NCI-H2227 (cell line): ENCODE results near the gene KCNIP4.

Source experiments
- DNase-seq: peaks from one replicate; lab custom pipeline; 2025; ENCODE audit not compliant: unreplicated experiment; lab: John Stamatoyannopoulos, UW

Gene KCNIP4

GRCh38 chr4:21002286-21002685 is 946.3 kb downstream of the KCNIP4 start:
- DNase-seq, result no peak

DNA sequence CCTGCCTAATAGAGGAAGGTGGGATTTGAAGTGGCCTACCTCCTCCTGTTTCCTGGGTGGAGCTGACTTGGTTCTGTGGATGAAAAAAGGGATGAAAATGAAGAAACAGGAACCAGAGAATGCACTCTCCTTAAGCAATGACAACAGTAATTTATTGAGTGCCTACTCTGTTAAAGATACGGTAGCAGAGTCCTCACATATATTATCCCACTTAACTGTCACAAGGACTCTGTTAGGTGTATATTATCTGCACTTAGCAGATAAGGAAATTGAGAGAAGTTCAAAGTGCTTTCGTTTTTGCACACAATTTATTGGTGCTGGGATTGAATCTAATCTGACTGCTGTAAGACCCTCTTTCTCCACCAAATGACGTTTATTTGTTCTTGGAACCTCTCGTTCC is 947.1 kb downstream of the KCNIP4 start:
- DNase-seq, result peak; percentile 67

DNA sequence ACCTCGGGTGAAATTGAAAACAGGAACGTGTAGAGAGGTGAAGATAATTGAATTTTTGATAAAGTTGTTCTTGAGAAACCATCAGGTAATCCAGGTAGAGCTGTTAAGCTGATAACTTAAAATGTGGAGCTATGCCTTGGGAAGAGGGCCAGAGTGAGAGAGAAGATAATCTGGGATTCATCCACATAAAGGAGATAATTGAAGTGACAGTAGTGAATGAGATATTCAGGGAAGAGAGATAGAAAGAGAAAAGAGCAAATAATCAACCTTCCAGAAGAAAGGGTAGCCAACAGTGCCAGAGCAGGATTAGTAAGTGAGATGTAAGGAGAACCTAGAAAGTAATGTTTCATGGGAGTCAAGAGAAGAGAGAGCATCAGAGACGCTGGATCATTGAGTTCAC is 950.7 kb downstream of the KCNIP4 start:
- no peak for DNase-seq

GRCh38 chr4:20995610-20996009 is 953.0 kb downstream of the KCNIP4 start:
- no peak for DNase-seq

- peak; percentile 40 for DNase-seq
Measured at GRCh38 chr4:20995015-20995414, 953.6 kb downstream of the KCNIP4 start.

DNA sequence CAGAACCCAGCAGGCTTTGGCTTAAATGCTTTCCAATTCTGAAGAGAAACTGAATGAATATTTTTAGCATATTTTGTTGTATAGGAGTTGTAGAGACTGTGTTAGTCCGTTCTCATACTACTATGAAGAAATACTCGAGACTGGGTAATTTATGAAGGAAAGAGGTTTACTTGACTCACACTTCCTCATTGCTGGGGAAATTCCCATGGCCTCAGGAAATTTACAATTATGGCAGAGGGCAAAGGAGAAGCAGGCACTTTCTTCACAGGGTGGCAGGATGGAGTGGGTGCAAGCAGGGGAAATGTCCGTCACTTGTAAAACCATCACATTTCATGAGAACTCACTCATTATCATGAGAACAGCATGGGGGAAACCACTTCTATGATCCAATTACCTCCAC is 956.6 kb downstream of the KCNIP4 start:
- DNase-seq, result no peak

DNA sequence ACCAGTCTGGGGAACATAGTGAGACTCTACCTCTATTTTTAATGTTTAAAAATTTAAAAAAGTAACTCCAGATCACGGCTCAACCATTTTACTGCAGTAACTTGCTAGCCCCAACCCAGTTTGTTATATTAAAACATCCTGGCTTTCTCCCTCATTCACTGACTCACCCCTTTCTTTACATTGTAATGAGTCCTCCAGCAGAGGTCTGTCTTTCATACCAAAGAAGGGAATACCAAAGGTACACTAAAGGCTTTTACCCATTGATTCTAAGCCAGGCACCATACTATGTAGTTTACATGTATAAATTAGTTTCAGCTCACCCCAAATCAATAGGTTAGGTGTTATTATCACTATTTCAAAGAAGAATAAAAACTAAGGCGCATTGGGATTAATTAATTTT is 961.4 kb downstream of the KCNIP4 start:
- DNase-seq, result no peak

DNA sequence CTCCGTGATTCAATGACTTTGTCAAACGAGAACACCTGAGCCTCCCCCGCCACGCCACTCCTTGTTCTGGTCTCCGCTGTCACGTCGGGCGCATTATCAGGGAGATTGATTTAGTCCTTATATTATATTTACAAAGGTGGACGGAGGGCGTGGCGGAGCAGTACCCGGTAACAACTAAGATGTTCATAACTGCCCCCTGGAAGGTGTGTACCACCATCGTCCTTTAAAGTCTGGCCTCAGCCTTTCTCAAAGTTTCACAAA is 964.1 kb downstream of the KCNIP4 start:
- DNase-seq, result no peak

DNA sequence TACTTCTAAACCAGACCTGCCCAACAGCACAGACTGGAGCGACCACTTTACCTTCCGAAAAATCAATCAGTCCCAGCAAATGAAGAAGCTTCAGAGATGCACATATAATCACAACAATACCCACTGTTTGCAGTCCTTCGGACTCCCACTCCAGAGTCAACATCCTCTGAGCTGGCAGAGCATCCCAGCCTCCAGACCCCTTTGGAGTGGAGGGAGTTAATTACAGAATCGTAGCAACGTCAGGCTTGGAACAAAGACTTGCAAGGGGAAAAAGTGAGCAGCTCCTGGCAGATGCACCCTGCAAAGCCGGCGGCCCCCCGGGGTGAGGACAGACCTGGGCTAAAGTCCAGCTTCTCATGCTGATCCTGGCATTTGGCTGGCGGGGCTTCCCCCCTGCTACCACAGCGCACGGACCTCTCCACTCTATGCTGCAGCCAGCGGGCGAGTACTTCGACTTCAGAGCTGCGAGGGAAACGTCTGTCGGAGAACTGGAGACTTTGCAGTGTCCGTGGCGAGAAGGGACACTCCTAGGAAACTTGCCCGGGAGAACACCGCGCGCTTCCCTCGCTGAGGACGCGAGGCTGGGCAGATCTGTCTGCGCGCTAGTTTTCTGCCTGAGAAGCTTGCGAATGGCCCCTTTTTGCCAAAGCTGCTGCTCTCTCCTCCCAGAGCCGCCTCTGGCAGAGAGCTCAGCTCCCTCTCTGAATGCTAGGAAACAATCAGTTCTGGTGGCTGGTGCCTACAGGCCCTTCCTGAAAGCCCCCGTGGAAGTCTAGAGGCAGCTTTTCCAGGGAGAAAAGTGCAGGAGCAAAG is 964.6 kb downstream of the KCNIP4 start:
- peak; percentile 37 for DNase-seq

GRCh38 chr4:20982544-20982943 is 966.0 kb downstream of the KCNIP4 start:
- no peak for DNase-seq

- no peak for DNase-seq
Measured at GRCh38 chr4:20960291-20960690, 988.3 kb downstream of the KCNIP4 start.

- no peak for DNase-seq
Measured at GRCh38 chr4:20954541-20954940, 994.0 kb downstream of the KCNIP4 start.

- DNase-seq, result no peak
Measured at GRCh38 chr4:20944961-20945360, 1003.6 kb downstream of the KCNIP4 start.

DNA sequence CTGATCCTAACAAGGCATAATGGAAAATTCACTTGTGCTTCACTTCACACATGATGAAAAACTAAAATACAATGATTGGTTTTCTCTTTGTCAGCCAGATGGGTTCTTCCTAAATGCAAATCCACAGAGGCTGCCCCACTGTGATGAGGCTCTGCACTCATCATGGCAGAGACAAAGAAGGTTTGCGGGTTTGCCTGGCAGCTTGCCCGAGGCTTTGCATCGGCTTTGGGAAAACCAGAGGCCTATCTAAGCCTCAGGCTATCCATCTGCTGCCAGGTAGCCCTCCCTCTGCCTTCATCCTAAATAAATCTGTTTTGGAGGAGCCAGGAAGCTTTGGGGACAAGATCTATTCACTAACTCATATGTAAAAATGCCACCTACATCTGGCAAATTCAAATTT is 1004.1 kb downstream of the KCNIP4 start:
- no peak for DNase-seq

DNA sequence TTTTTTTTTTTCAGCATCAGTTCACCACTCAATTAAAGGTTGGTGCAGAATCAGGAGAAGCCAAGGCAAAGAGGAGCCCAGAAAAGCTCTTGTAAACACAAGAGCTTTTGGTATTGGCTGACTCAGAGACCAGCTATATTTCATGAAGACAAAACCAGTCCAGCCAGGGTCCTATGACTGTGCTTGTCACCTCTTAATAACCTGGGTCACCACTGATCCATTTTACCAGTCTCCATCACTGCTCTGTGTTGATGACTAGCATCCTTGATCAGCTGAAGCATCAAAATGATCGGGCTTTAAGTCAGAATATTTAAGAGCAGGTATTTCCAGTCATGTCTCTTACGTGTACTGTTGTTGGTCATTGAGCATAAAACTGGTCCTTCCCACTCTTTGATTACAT is 1010.4 kb downstream of the KCNIP4 start:
- DNase-seq, result no peak

- no peak for DNase-seq
Measured at GRCh38 chr4:20926529-20926928, 1022.0 kb downstream of the KCNIP4 start.

- no peak for DNase-seq
Measured at GRCh38 chr4:20925176-20925575, 1023.4 kb downstream of the KCNIP4 start.

DNA sequence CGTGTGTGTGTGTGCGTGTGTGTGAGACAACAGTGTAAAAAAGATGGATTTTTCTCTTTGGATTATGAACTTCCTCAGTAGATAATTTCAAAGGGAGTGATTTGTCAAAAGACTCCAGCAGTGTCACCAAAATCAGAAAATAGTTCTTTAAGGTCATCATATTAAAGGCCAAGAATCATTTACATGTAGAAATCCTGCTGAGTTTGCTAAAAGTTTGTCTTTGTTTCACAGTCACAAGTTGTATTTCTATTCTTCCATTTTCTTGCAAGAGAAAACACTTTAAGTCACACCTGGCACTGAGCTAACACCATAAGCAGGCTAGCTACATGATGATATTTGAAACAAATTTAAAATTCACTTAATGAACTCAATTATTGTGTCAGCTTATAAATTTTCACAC is 1025.6 kb downstream of the KCNIP4 start:
- no peak for DNase-seq

DNA sequence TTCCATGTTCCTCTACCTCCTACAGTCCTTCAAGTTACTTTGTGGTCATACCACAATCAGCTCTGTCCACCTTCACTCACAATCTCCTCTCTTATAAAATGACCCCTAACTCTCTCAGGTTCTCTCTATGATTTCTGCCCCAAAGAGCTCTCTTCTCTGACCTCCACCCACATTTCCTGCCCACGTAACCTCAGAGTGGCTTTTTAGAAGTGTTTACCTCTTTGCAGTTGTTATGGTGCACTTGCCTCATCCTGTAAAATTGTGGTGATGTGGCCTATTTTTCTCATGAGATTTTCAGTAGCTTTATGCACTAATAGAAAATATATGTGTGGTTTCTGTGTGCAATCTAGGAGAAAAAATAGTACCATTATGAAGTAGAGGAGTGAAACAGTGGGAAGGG is 1032.5 kb downstream of the KCNIP4 start:
- DNase-seq, result no peak

- DNase-seq, result no peak
Measured at GRCh38 chr4:20904966-20905365, 1043.6 kb downstream of the KCNIP4 start.

DNA sequence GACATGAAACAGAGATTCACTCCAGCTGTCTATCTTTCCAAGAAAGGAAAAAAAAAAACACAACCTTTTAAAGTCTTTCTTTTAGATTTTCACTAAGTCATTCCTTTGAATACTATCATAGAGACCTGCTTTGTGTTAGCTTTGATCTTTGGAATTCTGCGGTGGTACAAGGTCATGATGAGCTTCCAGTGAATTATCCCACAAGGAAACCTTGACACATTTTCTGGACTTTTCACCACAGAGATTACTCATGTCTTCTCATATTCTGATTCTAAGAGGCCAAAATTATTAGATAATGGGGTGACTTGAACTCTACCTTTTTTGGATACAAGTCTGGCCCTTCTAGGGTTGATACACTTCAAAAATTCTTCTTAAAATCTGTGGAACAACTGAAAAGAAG is 1046.7 kb downstream of the KCNIP4 start:
- DNase-seq, result no peak

- no peak for DNase-seq
Measured at GRCh38 chr4:20899591-20899990, 1049.0 kb downstream of the KCNIP4 start.

DNA sequence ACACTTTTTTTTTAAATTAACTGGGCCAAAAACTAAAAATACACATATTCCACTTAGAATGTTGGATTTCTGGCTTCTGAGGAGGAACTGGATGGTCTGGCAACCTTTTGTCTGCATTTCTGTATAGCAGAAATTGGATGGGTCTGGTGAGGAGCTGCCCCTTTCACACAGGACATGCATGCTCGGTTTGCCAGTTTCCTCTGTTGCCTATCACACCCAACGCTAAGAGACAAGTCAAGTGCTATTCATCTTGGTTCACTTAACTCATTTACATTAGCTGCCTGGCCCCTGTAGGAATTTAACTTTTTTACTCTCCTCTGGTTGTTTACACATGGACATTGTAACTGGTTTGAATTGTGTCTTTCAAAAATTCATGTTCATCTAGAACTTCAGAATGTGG is 1052.6 kb downstream of the KCNIP4 start:
- DNase-seq, result no peak

DNA sequence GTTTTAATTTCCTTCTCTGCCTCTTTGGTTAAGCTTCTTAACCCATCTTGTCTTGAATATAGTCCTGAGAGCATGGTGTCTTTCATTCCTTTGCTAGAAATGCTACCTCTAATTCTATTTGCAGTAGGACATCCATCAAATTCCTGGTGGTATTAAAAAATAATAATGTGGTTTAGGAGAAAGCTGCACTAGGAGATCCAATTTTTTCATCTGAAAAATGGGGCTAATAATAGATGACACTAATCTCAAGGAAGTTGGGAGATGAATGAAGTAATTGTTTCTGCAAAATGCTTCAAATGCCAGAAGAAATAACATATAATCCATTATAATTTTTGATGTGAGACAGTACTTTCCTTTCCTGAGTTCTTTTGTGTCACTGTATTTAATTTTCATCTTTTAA is 1053.4 kb downstream of the KCNIP4 start:
- DNase-seq, result no peak
